K562 (cell line): ENCODE results near the gene HSPA6. TPM values are rescaled to one million over a fixed set of nuclear protein-coding genes. Genes with fewer than 3 reads are reported as not detected.
"Not testable (repeated sequence)": the region's sequence is repeated elsewhere in the genome, so short reads cannot be mapped to it uniquely, and the experiment has no call there.

Experiments used
- ATAC-seq: fragments of 200-7000 bp; cut with Tn5 transposase; 3 replicates; pipeline ENCODE4 v1.9.1; 2020; ENCODE audit warnings: moderate library complexity
- BruUV-seq: library from RNA; stranded (reverse); fragments of 400-500 nt; replicated peaks from 2 replicates; lab custom pipeline; 2021; lab: Mats Ljungman, UMichigan
- CTCF ChIA-PET: fragments of 300-600 bp; formaldehyde crosslinking; extraction: SDS; loops from one replicate; lab custom pipeline; 2021; ENCODE audit warnings: low intra/inter-chr PET ratio; lab: Yijun Ruan, JAX
- POLR2A ChIA-PET: fragments of 300-600, 350-650 bp; sonication (Branson Sonifier 250); formaldehyde crosslinking; extraction: SDS; loops from one replicate; lab custom pipeline; 2021; ENCODE audit warnings: antibody characterized with exemption, inconsistent platforms; lab: Yijun Ruan, JAX
- DNase-seq, 4 experiments: peaks; one replicate each; pipeline versions ENCODE4 v3.0.0 to v3.0.0-alpha.2; 2011 to 2018; ENCODE audit warnings: low spot score in 3 of 4, mixed read lengths in 3 of 4; ENCODE audit errors: extremely low read depth in 1 of 4
- FAIRE-seq: peaks from 2 replicates; lab custom pipeline; 2011; peaks lifted over from hg19 to GRCh38; lab: Jason Lieb, UNC
- H2AFZ ChIP-seq: 2 replicates; pipeline ENCODE4 v1.6.0; 2011; ENCODE audit warnings: low read depth, low read length, control low read depth, inconsistent platforms
- H3K27ac ChIP-seq: fragments of 200-600 bp; 3 replicates; pipeline ENCODE4 v1.8.0; 2011; ENCODE audit warnings: low read depth, mild to moderate bottlenecking, control low read depth, inconsistent platforms, low read length, moderate library complexity, mixed read lengths; ENCODE audit errors: extremely low read depth
- H3K27me3 ChIP-seq, 2 experiments: fragments of 300-600 bp in 1 of 2; 2 replicates in 1 of 2; 3 replicates in 1 of 2; pipeline versions ENCODE4 v1.6.0 to v1.8.0; 2011; ENCODE audit warnings: inconsistent platforms in 2 of 2, low read length in 2 of 2, mild to moderate bottlenecking in 1 of 2, mixed read lengths in 1 of 2, moderate library complexity in 1 of 2; ENCODE audit not compliant: control insufficient read depth in 2 of 2, insufficient read depth in 2 of 2
- H3K36me3 ChIP-seq: fragments of 300-600 bp; 3 replicates; pipeline ENCODE4 v1.8.0; 2011; ENCODE audit warnings: mild to moderate bottlenecking, low read length, inconsistent platforms; ENCODE audit not compliant: control insufficient read depth, insufficient read depth
- H3K4me1 ChIP-seq, 2 experiments: fragments of 200-600 bp in 1 of 2; replicated peaks in 1 of 2; 2 replicates in 1 of 2; 3 replicates in 1 of 2; pipeline versions ENCODE4 v1.5.1 to v1.8.0; 2011; ENCODE audit warnings: inconsistent platforms in 2 of 2, low read length in 2 of 2, mild to moderate bottlenecking in 1 of 2, mixed read lengths in 1 of 2, moderate library complexity in 1 of 2; ENCODE audit not compliant: control insufficient read depth in 2 of 2, insufficient read depth in 2 of 2
- H3K4me2 ChIP-seq: 2 replicates; pipeline ENCODE4 v1.6.1; 2011; ENCODE audit warnings: low read length, control low read depth, inconsistent platforms, mixed read lengths; ENCODE audit not compliant: insufficient read depth
- H3K4me3 ChIP-seq: fragments of 200-600 bp; sonication (generic), shearing (Covaris generic); 2 replicates; pipeline ENCODE4 v1.5.1; 2016; ENCODE audit warnings: control low read depth, inconsistent platforms
- H3K79me2 ChIP-seq: fragments of 200-600 bp; 3 replicates; pipeline ENCODE4 v1.8.0; 2011; ENCODE audit warnings: low read length, inconsistent platforms; ENCODE audit not compliant: control insufficient read depth, insufficient read depth
- H3K9ac ChIP-seq, 2 experiments: 2 replicates each; pipeline versions ENCODE4 v1.6.0 to v1.6.1; 2011; ENCODE audit warnings: low read depth in 2 of 2, low read length in 2 of 2, control low read depth in 1 of 2, inconsistent platforms in 1 of 2, mild to moderate bottlenecking in 1 of 2, mixed read lengths in 1 of 2; ENCODE audit not compliant: insufficient read depth in 1 of 2
- H3K9me1 ChIP-seq: one replicate; pipeline ENCODE4 v1.6.0; 2011; ENCODE audit warnings: inconsistent platforms, mild to moderate bottlenecking, low read length, moderate library complexity; ENCODE audit not compliant: control insufficient read depth, insufficient read depth
- H3K9me3 ChIP-seq: replicated peaks from 2 replicates; pipeline ENCODE4 v1.5.1; 2011; ENCODE audit warnings: low read depth, low read length, inconsistent platforms; ENCODE audit not compliant: control insufficient read depth, insufficient read depth
- H4K20me1 ChIP-seq: replicated peaks from 2 replicates; pipeline ENCODE4 v1.6.1; 2011; ENCODE audit warnings: low read length, inconsistent platforms, mixed read lengths; ENCODE audit not compliant: control insufficient read depth, insufficient read depth
- C11orf30 ChIP-seq: fragments of 450-650 bp; IDR thresholded peaks from 2 replicates; pipeline ENCODE4 v1.6.1; 2016; ENCODE audit warnings: low read depth, mild to moderate bottlenecking
- JUND ChIP-seq, 2 experiments: IDR thresholded peaks; 2 replicates in 1 of 2; 3 replicates in 1 of 2; pipeline ENCODE4 v1.6.1; 2011; ENCODE audit warnings: borderline replicate concordance in 2 of 2, low read depth in 2 of 2, low read length in 2 of 2, improper control_type of control experiment in 1 of 2, missing biosample characterization in 1 of 2, missing genetic modification characterization in 1 of 2, missing genetic modification reagents in 1 of 2
- MAFG ChIP-seq: fragments of 450-650 bp; conservative IDR thresholded peaks from 2 replicates; pipeline ENCODE4 v1.6.1; 2016; ENCODE audit warnings: missing genetic modification characterization, missing compliant biosample characterization
- ZNF316 ChIP-seq: fragments of 450-650 bp; IDR thresholded peaks from 2 replicates; pipeline ENCODE4 v1.6.1; 2016
- WGBS: fragments of 100-300 bp; shearing (Covaris generic); methylation state at CpG from one replicate; pipeline ENCODE4 v1.1.6; 2016; ENCODE audit warnings: low coverage, mixed read lengths; ENCODE audit not compliant: insufficient coverage; ENCODE audit errors: missing lambda C conversion rate; 5-methylcytosine and 5-hydroxymethylcytosine counted together
- in situ Hi-C: fragments of 300-500 bp; cut with MboI; formaldehyde crosslinking; loops from 4 replicates; pipeline ENCODE4 v1.15.0; 2018; ENCODE audit warnings: inconsistent platforms, mixed read lengths
- intact Hi-C: fragments of 100-400 bp; cut with micrococcal nuclease; formaldehyde crosslinking; loops from 2 replicates; pipeline ENCODE4 v1.14.2; 2022
- polyA plus RNA-seq, 8 experiments: library from polyadenylated mRNA; depleted of rRNA in 4 of 8; stranded (reverse) in 5 of 8; unstranded in 3 of 8; fragments of >200 nt; fragmentation: Nextera tagmentation in 2 of 8; fragmentation: Illumina TruSeq in 1 of 8; extraction: Ambion mirVana in 2 of 8; extraction: Trizol in 1 of 8; gene quantifications; 2 replicates each; pipeline versions ENCODE4 v1.2.1 to v1.2.3, GENCODE V29; 2011 to 2014; ENCODE audit warnings: inconsistent platforms in 1 of 8, missing spikeins in 1 of 8
- total RNA-seq, 7 experiments: library from RNA; depleted of rRNA in 6 of 7; stranded (reverse); fragments of >200 nt in 6 of 7; fragmentation: Illumina TruSeq in 2 of 7; extraction: Trizol in 2 of 7; gene quantifications; 2 replicates each; pipeline versions ENCODE4 v1.2.1 to v1.2.3, GENCODE V29; 2011 to 2021; ENCODE audit warnings: low replicate concordance in 1 of 7

Gene HSPA6
- total and polyA plus RNA-seq, 9 of the 15 experiments (the other 6 are each of a cell fraction or from before 2014, with no cell fraction given) = 0.15 to 10.0 (median 2.4) TPM

- FAIRE-seq = not testable (repeated sequence)
Measured at GRCh38 chr1:161550942-161551341, 26.6 kb downstream of the HSPA6 start.

GRCh38 chr1:161553631-161554030, 29.3 kb downstream of the HSPA6 start:
- H3K79me2 ChIP-seq = not testable (repeated sequence)
- TF ChIP-seq C11orf30 (peak; percentile 56), MAFG (tag) (0 out of 2 replicates have a peak, but pooled peaks have one; percentile 35), ZNF316 (peak; percentile 65)
- TF ChIP-seq, all 486 proteins: peak for 3; not testable (repeated sequence) for 483
- H3K27me3 ChIP-seq, FAIRE-seq, H2AFZ ChIP-seq, H3K36me3 ChIP-seq, H3K9me3 ChIP-seq, BruUV-seq, intact Hi-C loops, POLR2A ChIA-PET, DNase-seq, CTCF ChIA-PET, H4K20me1 ChIP-seq, ATAC-seq, H3K9ac ChIP-seq, H3K4me2 ChIP-seq, H3K27ac ChIP-seq, H3K9me1 ChIP-seq, H3K4me3 ChIP-seq, in situ Hi-C loops: not testable (repeated sequence)
- WGBS = 57% methylated on average over 1 of the region's 2 CpGs
- peaks cover 3 to 17% of the 10 kb centered on the region in 2 experiments; a peak in 3 of 5 replicates for H3K4me1 ChIP-seq

More at GRCh38 chr1:161550942-161551341, 26.6 kb downstream of the HSPA6 start:
- CTCF ChIA-PET; POLR2A ChIA-PET; H3K4me3 ChIP-seq; H3K27ac ChIP-seq; ATAC-seq; H3K79me2 ChIP-seq; H4K20me1 ChIP-seq; intact Hi-C loops; H3K27me3 ChIP-seq; H3K9me1 ChIP-seq; H3K36me3 ChIP-seq; H3K4me1 ChIP-seq; H2AFZ ChIP-seq; H3K9me3 ChIP-seq; in situ Hi-C loops; DNase-seq; BruUV-seq; H3K4me2 ChIP-seq; H3K9ac ChIP-seq; TF ChIP-seq JUND (tag; IDR thresholded peaks at IDR 0.05; ENCODE audit: borderline replicate concordance, low read depth, low read length): not testable (repeated sequence)
- WGBS = 66% methylated on average over 4 of the region's 5 CpGs
- TF ChIP-seq JUND (IDR thresholded peaks at IDR 0.05; ENCODE audit: borderline replicate concordance, low read depth, low read length) = peak; percentile 6; the same call in 1 of the 2 replicates

GRCh38 chr1:161554340-161554739, 30.0 kb downstream of the HSPA6 start:
- 83% methylated on average over 3 of the region's 3 CpGs for WGBS
- H3K4me3 ChIP-seq, H3K79me2 ChIP-seq, H4K20me1 ChIP-seq, BruUV-seq, H3K9ac ChIP-seq, H3K27ac ChIP-seq, intact Hi-C loops, POLR2A ChIA-PET, H3K9me3 ChIP-seq, DNase-seq, ATAC-seq, CTCF ChIA-PET, in situ Hi-C loops, H3K9me1 ChIP-seq, H2AFZ ChIP-seq, H3K36me3 ChIP-seq, FAIRE-seq, H3K27me3 ChIP-seq, H3K4me2 ChIP-seq: not testable (repeated sequence)
- peaks cover 3 to 17% of the 10 kb centered on the region in 2 experiments; a peak in 3 of 5 replicates for H3K4me1 ChIP-seq
